ENCODE data around the gene PUS1.

PUS1 gene

GRCh38 chr12:131920902-131921840, 7.9 kb upstream of the PUS1 start:
- Histone ChIP-seq H3K27me3 (ENCODE audit: control insufficient read depth in 1 of 2, insufficient read depth in 1 of 2, low read length in 2 of 2) (no peaks in the 10 kb centered on the region), H3K18ac (ENCODE audit: low read depth in 1 of 2, low read length in 2 of 2) (no peak overlapping the region), H3K14ac (ENCODE audit: low read length in 2 of 2) (peak overlapping the region in 1 of 2 experiments; percentile 68), H3K23ac (ENCODE audit: low read length in 2 of 2) (no peak overlapping the region), H3K4me2 (ENCODE audit: low read length, poor library complexity, severe bottlenecking) (no peak overlapping the region), H3K79me1 (replicated peaks; ENCODE audit: low read length, poor library complexity, severe bottlenecking) (peaks cover 2% of the 10 kb centered on the region), H4K91ac (ENCODE audit: low read length) (no peak overlapping the region), H3K27ac (ENCODE audit: low read length, poor library complexity, severe bottlenecking) (no peak overlapping the region), H3K4me1 (ENCODE audit: control insufficient read depth, insufficient read depth, low read depth, low read length) (peaks cover 2% of the 10 kb centered on the region), H3K9ac (ENCODE audit: low read length) (no peak overlapping the region), H3K36me3 (ENCODE audit: control insufficient read depth in 1 of 2, insufficient read depth in 2 of 2, low read depth in 1 of 2, low read length in 2 of 2) (peaks cover 44 to 72% of the 10 kb centered on the region in 2 experiments), H2BK12ac (ENCODE audit: low read length in 2 of 2) (peak overlapping the region in 1 of 2 experiments; percentile 19), H3K4me3 (ENCODE audit: insufficient read depth in 1 of 2, low read depth in 1 of 2, low read length in 2 of 2) (no peak overlapping the region), H2AK5ac (ENCODE audit: low read length, severe bottlenecking) (no peak overlapping the region), H4K8ac (ENCODE audit: low read length) (no peak overlapping the region), H2BK120ac (ENCODE audit: low read depth, low read length) (no peak overlapping the region), H3K4ac (ENCODE audit: low read depth in 1 of 2, low read length in 2 of 2) (no peak overlapping the region), H3K9me3 (ENCODE audit: control insufficient read depth, low read length) (no peaks in the 10 kb centered on the region), H2BK15ac (ENCODE audit: low read depth, poor library complexity, severe bottlenecking) (no peak overlapping the region), H2AFZ (ENCODE audit: low read depth, low read length) (no peak overlapping the region), H2BK5ac (ENCODE audit: low read depth, low read length, poor library complexity, severe bottlenecking) (no peak overlapping the region)
- DNase-seq = no peak
- WGBS = 97% methylated on average over 35 of the region's 35 CpGs

GRCh38 chr12:131921866-131922769, 7.0 kb upstream of the PUS1 start:
- peaks cover 38 to 63% of the 10 kb centered on the region in 2 experiments for H3K36me3 ChIP-seq (ENCODE audit: control insufficient read depth in 1 of 2, insufficient read depth in 2 of 2, low read depth in 1 of 2, low read length in 2 of 2)
- no peak overlapping the region for H3K14ac ChIP-seq (ENCODE audit: low read length in 2 of 2)
- no peak overlapping the region for H4K8ac ChIP-seq (ENCODE audit: low read length)
- no peak overlapping the region for H3K4ac ChIP-seq (ENCODE audit: low read depth in 1 of 2, low read length in 2 of 2)
- H2AFZ ChIP-seq (ENCODE audit: low read depth, low read length) = no peak overlapping the region
- H3K4me2 ChIP-seq (ENCODE audit: low read length, poor library complexity, severe bottlenecking) = no peak overlapping the region
- H3K18ac ChIP-seq (ENCODE audit: low read depth in 1 of 2, low read length in 2 of 2) = no peak overlapping the region
- WGBS = 95% methylated on average over 25 of the region's 29 CpGs
- no peak overlapping the region for H4K91ac ChIP-seq (ENCODE audit: low read length)
- H2AK5ac ChIP-seq (ENCODE audit: low read length, severe bottlenecking) = no peak overlapping the region
- no peaks in the 10 kb centered on the region for H3K27me3 ChIP-seq (ENCODE audit: control insufficient read depth in 1 of 2, insufficient read depth in 1 of 2, low read length in 2 of 2)
- no peak overlapping the region for H3K4me3 ChIP-seq (ENCODE audit: insufficient read depth in 1 of 2, low read depth in 1 of 2, low read length in 2 of 2)
- peaks cover 2% of the 10 kb centered on the region for H3K4me1 ChIP-seq (ENCODE audit: control insufficient read depth, insufficient read depth, low read depth, low read length)
- H2BK5ac ChIP-seq (ENCODE audit: low read depth, low read length, poor library complexity, severe bottlenecking) = no peak overlapping the region
- no peak overlapping the region for H2BK120ac ChIP-seq (ENCODE audit: low read depth, low read length)
- DNase-seq = no peak
- no peak overlapping the region for H3K23ac ChIP-seq (ENCODE audit: low read length in 2 of 2)
- H3K9me3 ChIP-seq (ENCODE audit: control insufficient read depth, low read length) = no peaks in the 10 kb centered on the region
- no peak overlapping the region for H2BK12ac ChIP-seq (ENCODE audit: low read length in 2 of 2)
- no peaks in the 10 kb centered on the region for H3K79me1 ChIP-seq (replicated peaks; ENCODE audit: low read length, poor library complexity, severe bottlenecking)
- H3K27ac ChIP-seq (ENCODE audit: low read length, poor library complexity, severe bottlenecking) = no peak overlapping the region
- H2BK15ac ChIP-seq (ENCODE audit: low read depth, poor library complexity, severe bottlenecking) = no peak overlapping the region
- no peak overlapping the region for H3K9ac ChIP-seq (ENCODE audit: low read length)

- H2AK5ac ChIP-seq (ENCODE audit: low read length, severe bottlenecking) = no peak overlapping the region
- no peak overlapping the region for H4K91ac ChIP-seq (ENCODE audit: low read length)
- H3K4ac ChIP-seq (ENCODE audit: low read depth in 1 of 2, low read length in 2 of 2) = no peak overlapping the region
- H2BK12ac ChIP-seq (ENCODE audit: low read length in 2 of 2) = no peak overlapping the region
- H3K9ac ChIP-seq (ENCODE audit: low read length) = no peak overlapping the region
- H3K27me3 ChIP-seq (ENCODE audit: control insufficient read depth in 1 of 2, insufficient read depth in 1 of 2, low read length in 2 of 2) = no peaks in the 10 kb centered on the region
- no peaks in the 10 kb centered on the region for H3K9me3 ChIP-seq (ENCODE audit: control insufficient read depth, low read length)
- H2AFZ ChIP-seq (ENCODE audit: low read depth, low read length) = no peak overlapping the region
- no peak overlapping the region for H2BK5ac ChIP-seq (ENCODE audit: low read depth, low read length, poor library complexity, severe bottlenecking)
- no peaks in the 10 kb centered on the region for H3K79me1 ChIP-seq (replicated peaks; ENCODE audit: low read length, poor library complexity, severe bottlenecking)
- H3K14ac ChIP-seq (ENCODE audit: low read length in 2 of 2) = no peak overlapping the region
- H4K8ac ChIP-seq (ENCODE audit: low read length) = no peak overlapping the region
- H3K36me3 ChIP-seq (ENCODE audit: control insufficient read depth in 1 of 2, insufficient read depth in 2 of 2, low read depth in 1 of 2, low read length in 2 of 2) = peaks cover 34 to 56% of the 10 kb centered on the region in 2 experiments
- H3K4me2 ChIP-seq (ENCODE audit: low read length, poor library complexity, severe bottlenecking) = no peak overlapping the region
- H2BK120ac ChIP-seq (ENCODE audit: low read depth, low read length) = no peak overlapping the region
- H3K27ac ChIP-seq (ENCODE audit: low read length, poor library complexity, severe bottlenecking) = no peak overlapping the region
- no peak overlapping the region for H2BK15ac ChIP-seq (ENCODE audit: low read depth, poor library complexity, severe bottlenecking)
- no peak overlapping the region for H3K18ac ChIP-seq (ENCODE audit: low read depth in 1 of 2, low read length in 2 of 2)
- no peak for DNase-seq
- H3K4me3 ChIP-seq (ENCODE audit: insufficient read depth in 1 of 2, low read depth in 1 of 2, low read length in 2 of 2) = no peak overlapping the region
- no peak overlapping the region for H3K23ac ChIP-seq (ENCODE audit: low read length in 2 of 2)
- WGBS = 97% methylated on average over 13 of the region's 13 CpGs
- H3K4me1 ChIP-seq (ENCODE audit: control insufficient read depth, insufficient read depth, low read depth, low read length) = peaks cover 2% of the 10 kb centered on the region
These were observed 6.3 kb upstream of the PUS1 start for GRCh38 chr12:131922772-131923171.

GRCh38 chr12:131923260-131923659, 5.8 kb upstream of the PUS1 start:
- Histone ChIP-seq H2BK5ac (ENCODE audit: low read depth, low read length, poor library complexity, severe bottlenecking) (no peak overlapping the region), H3K4me3 (ENCODE audit: insufficient read depth in 1 of 2, low read depth in 1 of 2, low read length in 2 of 2) (no peak overlapping the region), H3K27me3 (ENCODE audit: control insufficient read depth in 1 of 2, insufficient read depth in 1 of 2, low read length in 2 of 2) (no peaks in the 10 kb centered on the region), H3K4me1 (ENCODE audit: control insufficient read depth, insufficient read depth, low read depth, low read length) (peaks cover 4% of the 10 kb centered on the region), H3K18ac (ENCODE audit: low read depth in 1 of 2, low read length in 2 of 2) (no peak overlapping the region), H2AK5ac (ENCODE audit: low read length, severe bottlenecking) (no peak overlapping the region), H3K4me2 (ENCODE audit: low read length, poor library complexity, severe bottlenecking) (no peak overlapping the region), H2BK120ac (ENCODE audit: low read depth, low read length) (no peak overlapping the region), H3K14ac (ENCODE audit: low read length in 2 of 2) (no peak overlapping the region), H3K79me1 (replicated peaks; ENCODE audit: low read length, poor library complexity, severe bottlenecking) (no peaks in the 10 kb centered on the region), H3K9me3 (ENCODE audit: control insufficient read depth, low read length) (no peaks in the 10 kb centered on the region), H3K27ac (ENCODE audit: low read length, poor library complexity, severe bottlenecking) (no peak overlapping the region), H4K8ac (ENCODE audit: low read length) (no peak overlapping the region), H3K9ac (ENCODE audit: low read length) (no peak overlapping the region), H2BK15ac (ENCODE audit: low read depth, poor library complexity, severe bottlenecking) (no peak overlapping the region), H2BK12ac (ENCODE audit: low read length in 2 of 2) (no peak overlapping the region), H3K23ac (ENCODE audit: low read length in 2 of 2) (no peak overlapping the region), H3K4ac (ENCODE audit: low read depth in 1 of 2, low read length in 2 of 2) (no peak overlapping the region), H3K36me3 (ENCODE audit: control insufficient read depth in 1 of 2, insufficient read depth in 2 of 2, low read depth in 1 of 2, low read length in 2 of 2) (peaks cover 33 to 51% of the 10 kb centered on the region in 2 experiments), H2AFZ (ENCODE audit: low read depth, low read length) (no peak overlapping the region), H4K91ac (ENCODE audit: low read length) (no peak overlapping the region)
- WGBS = 93% methylated on average over 10 of the region's 11 CpGs
- no peak for DNase-seq

Data from mesenchymal stem cell (in vitro differentiated cells and primary cell).